Lower leg skin (tissue), 3 donors: ENCODE results near the gene RAB34.

Experiments
- POLR2A ChIP-seq, 2 donors: fragments of 450-650 bp; IDR thresholded peaks; one replicate each; pipeline ENCODE4 v1.6.1; 2016 to 2017; ENCODE audit warnings: antibody characterized with exemption in 2 of 2, mild to moderate bottlenecking in 1 of 2, moderate library complexity in 1 of 2
- TF ChIP-seq, protein P1 (sequence below), 3 donors: fragments of 450-650 bp; IDR thresholded peaks; one replicate each; pipeline ENCODE4 v1.5.1; 2016; ENCODE audit warnings: antibody characterized with exemption in 3 of 3, mild to moderate bottlenecking in 3 of 3, moderate library complexity in 2 of 3

DNA sequence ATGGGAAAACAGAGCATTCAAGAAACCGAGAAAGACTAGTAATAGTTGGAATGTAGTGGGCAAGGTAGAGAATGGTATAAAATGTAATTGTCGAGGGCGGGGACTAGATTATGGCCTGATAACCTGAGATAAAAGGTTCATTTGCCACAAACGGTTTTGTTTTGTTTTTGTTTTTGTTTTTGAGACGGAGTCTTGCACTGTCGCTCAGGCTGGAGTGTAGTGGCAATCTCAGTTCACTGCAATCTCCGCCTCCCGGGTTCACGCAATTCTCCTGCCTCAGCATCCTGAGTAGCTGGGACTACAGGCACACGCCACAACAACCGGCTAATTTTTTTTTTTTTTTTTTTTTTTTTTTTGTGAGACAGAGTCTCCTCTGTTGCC is 12.3 kb upstream of the RAB34 start:
- TF ChIP-seq POLR2A (IDR thresholded peaks at IDR 0.05), result no peak
- TF ChIP-seq, protein P1, sequence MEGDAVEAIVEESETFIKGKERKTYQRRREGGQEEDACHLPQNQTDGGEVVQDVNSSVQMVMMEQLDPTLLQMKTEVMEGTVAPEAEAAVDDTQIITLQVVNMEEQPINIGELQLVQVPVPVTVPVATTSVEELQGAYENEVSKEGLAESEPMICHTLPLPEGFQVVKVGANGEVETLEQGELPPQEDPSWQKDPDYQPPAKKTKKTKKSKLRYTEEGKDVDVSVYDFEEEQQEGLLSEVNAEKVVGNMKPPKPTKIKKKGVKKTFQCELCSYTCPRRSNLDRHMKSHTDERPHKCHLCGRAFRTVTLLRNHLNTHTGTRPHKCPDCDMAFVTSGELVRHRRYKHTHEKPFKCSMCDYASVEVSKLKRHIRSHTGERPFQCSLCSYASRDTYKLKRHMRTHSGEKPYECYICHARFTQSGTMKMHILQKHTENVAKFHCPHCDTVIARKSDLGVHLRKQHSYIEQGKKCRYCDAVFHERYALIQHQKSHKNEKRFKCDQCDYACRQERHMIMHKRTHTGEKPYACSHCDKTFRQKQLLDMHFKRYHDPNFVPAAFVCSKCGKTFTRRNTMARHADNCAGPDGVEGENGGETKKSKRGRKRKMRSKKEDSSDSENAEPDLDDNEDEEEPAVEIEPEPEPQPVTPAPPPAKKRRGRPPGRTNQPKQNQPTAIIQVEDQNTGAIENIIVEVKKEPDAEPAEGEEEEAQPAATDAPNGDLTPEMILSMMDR (IDR thresholded peaks at IDR 0.05), result no peak
